Measurements from ENCODE around the gene TAF5.

The TAF5 gene

DNA sequence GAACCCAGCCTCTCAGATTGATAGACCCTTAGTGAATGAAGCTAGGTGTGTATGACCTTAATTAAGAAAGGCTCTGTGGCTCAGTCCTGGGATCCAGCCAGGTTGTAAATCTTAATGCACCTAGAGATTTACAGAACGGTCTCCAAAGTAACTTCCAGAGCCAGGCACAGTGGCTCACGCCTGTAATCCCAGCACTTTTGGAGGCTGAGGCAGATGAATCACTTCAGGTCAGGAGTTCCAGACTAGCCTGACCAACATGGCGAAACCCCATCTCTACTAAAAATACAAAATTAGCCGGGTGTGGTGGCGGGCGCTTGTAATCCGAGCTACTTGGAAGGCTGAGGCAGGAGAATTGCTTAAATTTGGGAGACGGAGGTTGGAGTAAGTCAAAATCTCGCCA, 60.1 kb downstream of the TAF5 start:
- Mint-ChIP-seq H3K27ac (no peak overlapping the region), H3K4me3 (no peak overlapping the region), H3K9me3 (no peaks in the 10 kb centered on the region), H3K27me3 (ENCODE audit: low read depth) (no peaks in the 10 kb centered on the region), H3K36me3 (ENCODE audit: low read depth) (peaks cover 68% of the 10 kb centered on the region), H3K4me1 (ENCODE audit: low read depth) (peaks cover 41% of the 10 kb centered on the region)
- no peak for DNase-seq (ENCODE audit: low spot score)

DNA sequence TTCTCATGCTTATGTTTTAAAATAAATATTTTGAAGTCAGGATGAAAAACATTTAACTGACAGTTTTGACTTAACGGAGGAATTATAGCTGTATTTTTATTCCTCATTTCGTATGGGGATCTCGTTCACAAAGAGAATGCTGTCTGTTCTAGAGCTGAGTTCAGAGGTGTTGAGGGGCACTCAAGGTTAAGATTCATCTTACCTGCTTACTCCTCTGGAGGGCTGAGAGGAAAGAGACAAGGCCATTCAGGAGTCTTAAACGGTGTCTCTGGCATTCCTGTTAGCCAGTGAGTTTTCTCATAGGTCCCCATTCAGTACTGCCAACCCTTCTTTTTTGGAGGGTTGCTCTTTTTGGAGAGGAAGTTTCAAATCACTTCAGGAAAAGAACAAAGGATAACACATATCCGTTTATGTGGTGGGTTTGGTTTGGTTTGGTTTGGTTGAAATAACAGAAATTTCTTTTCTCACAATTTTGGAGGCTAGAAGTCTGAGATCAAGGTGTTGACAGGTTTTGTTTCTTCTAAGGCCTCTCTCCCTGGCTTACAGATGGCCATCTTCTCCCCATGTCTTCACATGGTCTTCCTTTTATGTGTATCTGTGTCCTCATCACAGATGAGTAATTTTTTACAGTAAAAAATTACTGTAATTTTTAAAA, 61.3 kb downstream of the TAF5 start:
- Mint-ChIP-seq H3K4me1 (ENCODE audit: low read depth) (peaks cover 42% of the 10 kb centered on the region), H3K27me3 (ENCODE audit: low read depth) (no peaks in the 10 kb centered on the region), H3K36me3 (ENCODE audit: low read depth) (peaks cover 69% of the 10 kb centered on the region), H3K9me3 (no peaks in the 10 kb centered on the region), H3K27ac (peak overlapping the region; percentile 79), H3K4me3 (peak overlapping the region; percentile 62)
- no peak for DNase-seq (ENCODE audit: low spot score)

DNA sequence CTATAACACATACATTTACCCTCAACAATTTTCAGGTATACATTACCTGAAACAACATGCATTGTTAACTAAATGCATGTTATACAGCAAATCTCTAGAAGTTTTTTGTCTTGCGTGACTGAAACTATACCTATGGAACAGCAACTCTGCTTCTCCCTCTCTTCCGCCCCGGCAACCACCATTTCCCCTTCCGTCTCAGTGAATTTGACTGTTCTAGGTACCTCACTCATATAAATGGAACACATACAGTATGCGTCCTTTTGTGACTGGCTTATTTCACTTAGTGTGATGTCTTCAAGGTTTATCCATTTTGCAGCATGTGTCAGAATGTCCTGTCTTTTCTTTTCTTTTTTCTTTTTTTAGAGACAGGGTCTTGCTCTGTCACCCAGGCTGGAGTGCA, 61.9 kb downstream of the TAF5 start:
- DNase-seq (ENCODE audit: low spot score) = peak; percentile 12
- no peaks in the 10 kb centered on the region for H3K9me3 Mint-ChIP-seq
- H3K4me1 Mint-ChIP-seq (ENCODE audit: low read depth) = peaks cover 42% of the 10 kb centered on the region
- peak overlapping the region; percentile 62 for H3K4me3 Mint-ChIP-seq
- H3K27me3 Mint-ChIP-seq (ENCODE audit: low read depth) = no peaks in the 10 kb centered on the region
- peaks cover 64% of the 10 kb centered on the region for H3K36me3 Mint-ChIP-seq (ENCODE audit: low read depth)
- H3K27ac Mint-ChIP-seq = peak overlapping the region; percentile 79

DNA sequence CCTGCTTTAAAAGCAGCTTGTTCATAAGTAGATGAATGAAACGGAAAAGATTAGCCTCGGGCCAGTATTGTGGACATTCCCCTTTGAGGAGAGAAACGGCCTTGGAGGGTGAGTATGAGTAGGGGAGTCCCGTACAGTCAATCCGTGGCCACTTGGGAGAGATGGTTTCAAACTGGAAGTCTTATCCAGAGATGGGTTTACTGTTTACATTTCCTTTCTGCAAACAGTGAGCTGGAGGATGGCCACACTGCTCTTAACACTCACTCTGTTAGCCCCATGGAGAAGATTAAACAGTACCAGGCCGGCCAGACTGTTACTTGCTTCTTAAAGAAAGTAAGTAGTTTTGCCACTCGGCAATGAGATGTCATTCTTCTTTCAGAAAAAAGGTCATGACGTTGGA, 64.1 kb downstream of the TAF5 start:
- no peak for DNase-seq (ENCODE audit: low spot score)
- H3K9me3 Mint-ChIP-seq = no peaks in the 10 kb centered on the region
- peaks cover 71% of the 10 kb centered on the region for H3K36me3 Mint-ChIP-seq (ENCODE audit: low read depth)
- no peak overlapping the region for H3K27ac Mint-ChIP-seq
- H3K4me1 Mint-ChIP-seq (ENCODE audit: low read depth) = peaks cover 44% of the 10 kb centered on the region
- no peak overlapping the region for H3K4me3 Mint-ChIP-seq
- no peaks in the 10 kb centered on the region for H3K27me3 Mint-ChIP-seq (ENCODE audit: low read depth)

DNA sequence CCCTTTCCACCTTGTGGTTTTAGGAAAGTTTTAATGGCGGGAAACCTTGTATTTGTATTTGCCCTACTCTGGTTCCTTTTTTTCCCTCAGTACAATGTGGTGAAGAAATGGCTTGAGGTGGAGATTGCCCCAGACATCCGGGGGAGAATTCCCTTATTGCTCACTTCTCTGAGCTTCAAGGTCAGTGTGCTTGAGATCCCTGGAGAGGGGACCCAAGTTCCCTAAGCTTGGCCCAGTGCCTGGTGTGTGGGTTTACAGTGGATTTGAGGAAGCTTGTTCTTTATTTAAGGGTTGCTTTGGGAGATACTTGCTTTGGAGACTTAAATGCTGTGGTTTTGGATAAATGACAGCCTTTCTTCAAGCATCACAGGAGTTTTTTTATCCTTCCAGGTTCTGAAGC, 66.1 kb downstream of the TAF5 start:
- peaks cover 74% of the 10 kb centered on the region for H3K36me3 Mint-ChIP-seq (ENCODE audit: low read depth)
- H3K4me3 Mint-ChIP-seq = no peak overlapping the region
- H3K27me3 Mint-ChIP-seq (ENCODE audit: low read depth) = no peaks in the 10 kb centered on the region
- H3K4me1 Mint-ChIP-seq (ENCODE audit: low read depth) = peaks cover 35% of the 10 kb centered on the region
- DNase-seq (ENCODE audit: low spot score) = no peak
- H3K9me3 Mint-ChIP-seq = no peaks in the 10 kb centered on the region
- no peak overlapping the region for H3K27ac Mint-ChIP-seq

Data from T-helper 2 cell treated with Interferon-gamma antibody and Interleukin-4, amounts not matched to agents 5 μg/mL and 100 μg/mL, for 36 hours (primary cell).